HL-60/S4 treated with retinoic acid at 250 ng/mL for 4 days and 3 days (cell line): Measurements from ENCODE around the gene KCNK13.
"Not testable (repeated sequence)": the region's sequence is repeated elsewhere in the genome, so short reads cannot be mapped to it uniquely, and the experiment has no call there.

Experiments used
- in situ Hi-C: fragments of 300-500 bp; cut with MboI; formaldehyde crosslinking; loops from 2 replicates; pipeline ENCODE4 v1.7.0; 2022; ENCODE audit warnings: low sequenced_read_pairs

Gene KCNK13

DNA sequence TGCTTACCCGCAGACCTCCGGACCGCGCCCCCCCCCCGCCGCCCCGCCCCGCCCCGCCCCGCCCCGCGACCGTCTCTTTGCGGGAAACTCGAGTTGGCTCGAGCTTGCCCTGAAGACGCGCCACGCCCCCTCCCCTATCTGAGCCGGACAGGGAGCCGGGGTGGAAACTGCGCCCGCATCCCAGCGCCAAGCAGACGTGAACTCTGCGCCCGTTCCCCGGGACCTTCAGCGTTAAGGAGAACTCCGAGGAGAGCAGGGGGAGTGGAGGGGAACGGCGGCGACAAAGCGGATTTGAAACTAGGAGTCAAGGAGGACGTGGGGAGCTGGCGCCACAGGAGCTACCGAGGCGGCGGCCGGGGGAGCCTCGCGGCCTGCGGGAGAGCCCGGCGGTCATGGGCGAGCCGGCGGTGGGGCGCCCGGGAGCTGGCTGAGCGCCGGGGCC is at the start of gene KCNK13:
TSS of gene KCNK13 (plus strand) at position 310 of the 442 bp plus-strand sequence. CDS start 212 bp downstream, outside the sequence.
- in situ Hi-C loops, result no loop called here

DNA sequence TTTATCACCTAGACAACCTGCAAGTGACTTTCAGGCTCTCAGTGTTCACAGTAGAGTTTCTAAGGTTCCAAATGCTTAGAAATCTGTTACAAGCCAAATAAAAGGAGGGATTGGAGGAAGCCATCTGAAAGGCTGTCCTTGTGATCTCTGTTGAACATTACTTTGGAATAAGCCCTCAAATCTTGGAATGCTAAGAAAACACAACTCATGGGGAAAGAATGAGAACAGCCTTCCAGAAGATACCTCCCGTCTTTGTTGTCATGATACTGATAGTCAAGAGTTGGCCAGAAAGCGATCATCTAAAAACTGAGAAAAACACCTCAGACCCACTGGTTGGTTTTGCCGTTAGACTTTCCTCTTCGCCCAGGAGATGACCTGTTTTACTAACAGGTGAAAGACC is 44.4 kb upstream of the KCNK13 start:
- in situ Hi-C loops, result no loop called here

DNA sequence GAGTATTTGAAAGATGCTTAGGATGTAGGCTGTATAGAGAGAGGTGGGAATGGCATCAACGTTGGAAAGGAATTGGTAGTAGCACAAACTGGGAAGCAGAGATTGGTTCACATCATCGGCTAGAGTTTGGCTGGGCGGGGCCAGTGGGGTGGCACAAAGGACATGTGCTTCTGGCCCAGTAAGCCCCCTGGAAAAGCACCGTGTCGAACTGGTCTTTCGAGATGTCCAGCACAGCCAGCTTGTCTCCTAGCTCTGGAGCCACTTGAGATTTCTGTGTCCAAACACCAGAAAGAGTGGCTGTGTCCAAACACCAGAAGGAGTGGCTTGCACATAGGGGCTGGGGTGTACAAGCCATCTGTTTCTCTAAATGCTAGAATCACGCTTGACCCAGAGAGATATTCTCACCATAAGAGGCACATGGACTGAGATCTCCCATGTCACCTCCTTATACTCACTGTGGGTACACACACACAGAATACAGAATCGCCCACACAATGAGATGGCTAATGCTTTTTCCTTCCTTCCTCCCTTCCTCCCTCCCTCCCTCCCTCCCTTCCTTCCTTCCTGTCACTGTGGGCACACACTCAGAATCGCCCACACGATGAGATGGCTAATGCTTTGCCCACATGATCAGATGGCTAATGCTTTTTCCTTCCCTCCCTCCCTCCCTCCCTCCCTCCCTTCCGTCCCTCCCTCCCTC is 41.8 kb upstream of the KCNK13 start:
- in situ Hi-C loops, result no loop called here

DNA sequence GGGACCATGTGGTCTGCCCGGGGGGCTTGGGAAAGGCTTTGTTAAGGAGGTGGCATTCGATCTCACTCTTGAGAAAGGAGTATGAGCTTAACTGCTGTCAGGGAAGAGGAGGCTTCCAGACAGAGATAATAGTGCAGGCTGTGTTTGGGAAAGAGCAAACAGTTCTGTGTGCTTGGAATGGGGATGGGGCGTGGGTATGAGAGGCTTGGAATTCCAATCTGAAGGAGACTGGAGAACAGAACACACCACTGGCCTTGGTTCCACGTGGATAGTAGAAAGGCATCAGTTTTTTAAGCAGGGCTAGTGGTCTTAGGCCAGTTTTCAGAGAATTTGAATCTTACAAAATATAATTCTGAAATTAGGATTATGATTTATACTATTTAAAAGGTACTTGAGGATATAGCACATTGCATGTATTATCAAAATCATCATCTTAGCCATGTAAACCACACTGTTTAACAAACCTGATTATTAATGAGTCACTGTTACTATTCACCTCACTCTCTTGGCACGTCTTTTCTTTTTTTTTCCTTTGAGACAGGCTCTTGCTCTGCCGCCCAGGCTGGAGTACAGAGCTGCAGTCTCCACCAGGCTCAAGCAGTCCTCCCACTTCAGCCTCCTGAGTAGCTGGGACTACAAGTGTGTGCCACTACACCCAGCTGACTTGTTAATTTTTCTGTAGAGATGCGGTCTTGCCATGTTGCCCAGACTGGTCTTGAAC is 38.5 kb upstream of the KCNK13 start:
- in situ Hi-C loops, result no loop called here

DNA sequence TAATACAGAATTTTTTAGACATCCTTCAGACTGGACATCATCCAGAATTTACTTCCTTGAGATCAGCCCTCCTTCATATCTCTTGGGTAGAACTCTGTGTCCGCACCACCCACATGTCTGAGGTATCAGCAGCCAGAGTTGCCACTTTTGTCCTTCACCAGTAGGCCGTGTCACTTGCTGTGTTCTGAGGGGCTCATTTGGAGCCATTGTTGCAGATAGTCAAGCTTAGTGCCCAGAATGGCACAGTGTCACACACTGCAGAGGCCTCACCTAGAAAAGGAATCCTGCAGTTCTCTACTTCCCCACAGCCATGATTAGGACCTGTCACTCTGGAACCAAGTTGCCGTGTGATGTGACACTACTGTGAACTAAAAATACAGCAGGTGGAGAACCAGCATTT is 36.9 kb upstream of the KCNK13 start:
- in situ Hi-C loops, result no loop called here

DNA sequence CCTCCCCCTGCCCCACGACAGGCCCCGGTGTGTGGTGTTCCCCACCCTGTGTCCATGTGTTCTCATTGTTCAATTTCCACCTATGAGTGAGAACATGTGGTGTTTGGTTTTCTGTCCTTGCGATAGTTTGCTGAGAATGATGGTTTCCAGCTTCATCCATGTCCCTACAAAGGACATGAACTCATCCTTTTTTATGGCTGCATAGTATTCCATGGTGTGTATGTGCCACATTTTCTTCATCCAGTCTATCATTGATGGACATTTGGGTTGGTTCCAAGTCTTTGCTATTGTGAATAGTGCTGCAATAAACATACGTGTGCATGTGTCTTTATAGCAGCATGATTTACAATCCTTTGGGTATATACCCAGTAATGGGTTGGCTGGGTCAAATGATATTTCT is 35.2 kb upstream of the KCNK13 start:
- in situ Hi-C loops, result not testable (repeated sequence)

DNA sequence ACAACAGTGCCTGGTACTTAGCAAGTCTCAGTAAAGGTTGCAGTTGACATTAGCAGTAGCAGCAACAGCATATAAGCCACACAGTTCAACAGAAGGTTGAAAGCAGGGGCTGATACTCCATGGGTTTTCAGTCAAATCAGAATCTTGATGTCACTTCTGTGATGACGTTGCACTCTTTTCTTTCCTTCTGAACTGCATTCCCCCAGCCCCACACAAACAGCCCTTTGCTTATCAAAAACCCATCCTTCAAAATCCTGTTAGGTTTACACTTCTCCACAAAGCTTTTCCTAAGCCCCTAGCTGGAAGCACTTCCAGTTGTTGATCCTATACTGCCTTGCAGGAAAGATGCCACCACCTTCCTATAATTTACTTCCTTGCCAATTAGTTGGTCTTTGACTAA is 34.0 kb upstream of the KCNK13 start:
- in situ Hi-C loops, result no loop called here

DNA sequence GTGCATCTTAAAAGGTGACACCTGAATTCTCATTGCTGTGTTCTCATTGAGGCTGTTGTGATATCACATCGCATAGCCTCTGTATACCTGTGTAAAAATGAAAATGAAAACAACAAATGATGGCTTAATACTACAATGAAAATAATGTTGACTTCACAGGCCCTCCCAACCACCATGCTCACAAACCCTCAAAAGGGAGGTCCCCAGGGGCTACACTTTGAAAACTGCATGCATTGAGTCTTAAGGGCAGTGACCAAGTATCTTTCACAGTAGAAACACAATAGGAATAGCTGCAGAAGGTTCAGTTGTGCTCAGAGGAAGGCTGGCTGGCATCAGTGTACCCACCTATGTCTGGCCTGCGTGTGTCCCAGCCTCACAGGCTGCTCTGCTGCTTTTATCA is 27.6 kb upstream of the KCNK13 start:
- in situ Hi-C loops, result no loop called here

DNA sequence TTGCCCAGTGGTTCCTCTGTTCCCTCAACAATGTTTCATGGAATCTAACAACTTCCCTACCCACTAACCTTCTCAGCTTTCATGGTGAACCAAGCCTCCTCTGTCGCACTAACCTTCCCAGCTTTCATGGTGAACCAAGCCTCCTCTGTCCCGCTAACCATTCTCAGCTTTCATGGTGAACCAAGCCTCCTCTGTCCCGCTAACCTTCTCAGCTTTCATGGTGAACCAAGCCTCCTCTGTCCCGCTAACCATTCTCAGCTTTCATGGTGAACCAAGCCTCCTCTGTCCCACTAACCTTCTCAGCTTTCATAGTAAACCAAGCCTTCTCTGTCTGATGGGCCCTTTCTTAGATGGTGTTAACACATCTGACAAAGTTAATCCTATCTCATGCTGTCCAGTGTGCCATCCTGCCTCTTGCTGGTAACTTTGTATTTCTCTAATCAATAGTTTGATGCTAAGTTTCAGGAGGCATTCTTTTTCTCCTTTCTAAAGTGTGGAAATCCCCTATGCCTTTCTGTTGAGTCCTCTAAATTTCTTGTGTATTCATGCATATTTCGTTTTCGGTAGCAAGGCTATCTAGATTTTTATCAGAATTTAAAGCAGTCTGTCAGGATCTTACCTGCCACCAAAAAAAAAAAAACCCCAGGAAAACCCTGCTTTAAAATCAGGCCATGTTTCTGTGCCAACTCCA is 26.8 kb upstream of the KCNK13 start:
- in situ Hi-C loops, result no loop called here

DNA sequence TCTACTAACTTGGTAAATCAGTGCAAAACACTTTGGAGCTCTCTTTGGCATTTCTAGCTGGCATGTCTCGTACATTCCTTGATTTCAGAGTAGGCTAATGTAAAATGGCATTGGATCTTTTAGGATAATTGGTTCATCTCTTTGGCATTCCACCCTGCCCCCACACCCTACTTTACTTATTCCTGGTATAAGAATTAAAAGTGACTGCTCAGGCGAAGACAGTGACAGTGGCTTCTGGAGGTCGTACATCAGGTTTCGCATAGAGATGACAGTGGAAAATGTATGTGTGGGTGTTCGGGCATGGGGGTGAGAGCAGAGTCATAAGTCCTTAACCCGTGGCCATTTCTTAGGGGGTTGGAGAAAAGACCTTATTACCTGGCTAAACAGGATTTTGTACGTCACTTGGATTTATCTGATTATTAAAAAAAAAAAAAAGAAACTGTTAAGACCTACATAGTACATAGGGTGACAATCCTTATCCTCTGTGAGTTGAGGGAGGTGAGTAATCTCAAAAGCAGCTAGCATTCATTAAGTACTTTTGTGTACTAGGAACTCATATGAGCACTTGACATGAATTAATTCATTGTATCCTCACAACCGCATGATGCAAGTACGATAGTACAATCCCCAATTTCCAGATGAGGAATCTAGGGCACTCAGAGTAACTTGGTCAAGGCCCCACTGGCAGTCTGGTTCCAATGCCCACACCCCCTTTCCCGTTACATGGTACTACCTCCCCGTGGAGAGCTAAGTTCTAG is 22.4 kb upstream of the KCNK13 start:
- in situ Hi-C loops, result no loop called here

DNA sequence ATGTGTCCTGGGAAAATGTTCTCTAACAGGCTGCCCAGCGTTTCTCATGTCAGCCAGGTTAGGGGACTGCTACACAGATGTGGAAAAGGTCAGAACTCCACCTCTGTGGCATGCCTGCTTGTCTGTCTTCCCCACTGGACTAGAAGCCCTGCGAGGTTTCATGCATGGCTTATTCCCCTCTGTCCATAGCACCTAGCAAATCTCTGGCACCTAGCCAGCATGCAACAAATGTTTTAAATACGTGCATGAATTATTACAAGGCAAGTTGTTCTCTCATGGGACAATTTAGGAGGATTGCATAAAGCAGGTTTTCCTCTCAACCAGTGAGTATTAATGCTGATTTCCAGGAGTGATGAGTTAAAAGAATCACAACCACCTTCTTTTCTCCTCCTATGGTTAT is 21.4 kb upstream of the KCNK13 start:
- in situ Hi-C loops, result no loop called here

DNA sequence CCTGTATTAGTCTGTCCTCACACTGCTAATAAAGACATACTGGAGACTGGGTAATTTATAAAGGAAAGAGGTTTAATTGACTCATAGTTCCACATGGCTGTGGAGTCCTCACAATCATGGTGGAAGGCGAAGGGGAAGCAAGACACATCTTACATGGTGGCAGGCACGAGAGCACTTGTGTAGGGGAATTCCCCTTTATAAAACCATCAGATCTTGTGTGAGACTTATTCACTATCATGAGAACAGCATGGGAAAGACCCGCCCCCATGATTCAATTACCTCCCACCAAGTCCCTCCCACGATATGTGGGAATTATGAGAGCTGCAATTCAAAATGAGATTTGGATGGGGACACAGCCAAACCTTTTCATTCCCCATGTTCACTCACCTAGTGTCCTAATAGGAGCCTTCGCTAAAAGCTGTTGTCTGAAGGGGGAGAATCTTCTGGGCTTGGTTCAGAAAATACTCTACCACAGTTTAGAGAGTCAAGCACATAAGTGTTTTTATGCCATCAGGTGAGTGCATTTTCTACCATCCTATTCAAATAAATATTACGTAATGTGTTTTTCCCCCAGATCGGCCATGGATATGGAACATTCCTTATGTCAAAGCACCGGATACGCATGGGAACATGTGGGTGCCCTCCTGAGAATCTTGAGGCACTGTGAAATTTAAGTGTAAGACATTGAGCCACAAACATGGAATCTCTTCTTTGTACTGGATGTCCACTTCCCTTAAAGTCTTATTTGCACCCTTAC is 19.1 kb upstream of the KCNK13 start:
- in situ Hi-C loops, result no loop called here

DNA sequence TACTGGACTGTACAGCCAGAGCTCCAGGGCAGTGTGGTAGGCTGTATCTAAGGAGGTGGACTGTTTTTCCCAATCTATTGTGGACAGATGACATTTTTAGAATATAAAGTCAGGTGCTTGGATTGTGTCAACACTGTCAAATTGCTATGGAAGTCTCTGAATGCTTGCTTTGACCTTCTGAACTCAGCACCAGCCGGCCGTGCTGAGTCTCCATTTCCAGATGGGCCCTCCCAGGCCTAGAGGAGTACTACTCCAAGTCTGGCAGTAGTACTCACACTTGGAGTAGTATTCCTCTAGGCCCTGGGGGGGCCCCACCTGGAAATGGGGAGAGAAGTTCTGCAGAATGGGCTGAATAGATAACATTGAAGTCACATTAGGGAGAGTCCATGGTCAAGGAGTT is 16.2 kb upstream of the KCNK13 start:
- in situ Hi-C loops, result no loop called here

DNA sequence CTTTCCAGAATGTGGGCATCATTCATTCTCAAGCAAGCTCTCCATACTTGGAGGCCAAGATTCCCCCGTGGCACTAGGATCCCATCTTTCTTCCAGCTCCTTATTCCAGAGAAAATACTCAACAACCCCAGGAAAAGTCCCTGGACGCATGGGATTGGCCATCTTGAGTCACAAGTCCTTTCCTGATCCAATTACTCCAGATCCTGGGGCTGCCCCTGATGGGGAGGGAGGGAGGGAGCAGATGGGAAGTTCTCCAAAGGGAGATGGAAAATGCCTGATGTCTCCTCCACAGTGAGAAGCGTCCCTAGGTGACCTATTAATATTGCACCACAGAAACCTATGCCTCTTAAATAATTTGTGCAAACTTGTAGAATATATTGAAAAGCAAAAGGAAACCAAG is 12.4 kb upstream of the KCNK13 start:
- in situ Hi-C loops, result no loop called here

DNA sequence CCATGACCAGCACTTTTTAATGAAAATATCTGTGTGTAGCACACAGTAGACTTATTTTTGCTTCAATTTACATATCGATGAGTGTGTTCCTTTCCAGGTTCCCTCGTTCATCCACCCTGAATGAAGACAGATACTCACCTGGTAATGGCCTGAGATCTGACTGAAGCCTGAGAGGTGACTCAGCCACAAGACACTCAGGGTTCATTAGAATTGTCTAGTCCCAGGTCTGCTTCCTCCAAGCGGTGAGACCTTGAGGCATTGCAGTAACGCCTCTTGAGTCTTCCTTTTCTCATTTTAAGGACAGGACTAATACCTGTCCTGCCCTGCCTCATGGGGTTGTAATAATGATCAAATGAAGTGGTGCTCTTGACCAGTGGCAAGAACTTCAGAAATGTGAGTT is 11.5 kb upstream of the KCNK13 start:
- in situ Hi-C loops, result no loop called here

DNA sequence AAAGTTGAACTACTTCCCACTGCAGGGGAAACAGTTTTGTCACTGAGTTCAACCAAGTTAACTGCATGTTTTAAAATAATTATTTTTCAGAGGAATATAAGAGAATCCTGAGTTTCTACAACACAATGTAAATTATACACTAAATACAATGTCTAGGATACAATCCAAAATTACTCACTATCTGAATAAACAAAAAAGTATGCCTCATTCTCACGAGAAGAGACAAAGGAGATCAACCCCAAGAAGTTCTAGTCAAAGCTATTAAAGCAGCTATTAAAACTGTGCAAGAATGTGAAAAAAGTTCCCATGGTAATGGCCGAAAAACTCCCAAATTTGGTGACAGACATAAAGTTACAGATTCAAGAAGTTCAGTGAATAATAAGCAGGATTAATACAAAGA is 8.8 kb upstream of the KCNK13 start:
- in situ Hi-C loops, result no loop called here

DNA sequence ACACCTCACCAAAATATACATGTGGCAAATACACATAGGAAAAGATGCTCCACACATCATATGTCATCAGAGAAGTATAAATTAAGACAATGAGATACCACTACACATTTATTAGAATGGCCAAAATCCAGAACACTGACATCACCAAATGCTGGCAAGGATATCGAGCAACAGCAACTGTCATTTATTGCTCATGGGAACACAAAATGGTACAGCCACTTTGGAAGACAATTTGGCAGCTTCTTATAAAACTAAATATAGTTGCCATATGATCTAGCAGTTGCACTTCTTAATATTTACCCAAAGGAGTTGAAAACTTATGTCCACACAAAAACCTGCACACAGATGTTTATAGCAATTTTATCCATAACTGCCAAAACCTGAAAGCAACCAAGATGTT is 7.0 kb upstream of the KCNK13 start:
- in situ Hi-C loops, result no loop called here

DNA sequence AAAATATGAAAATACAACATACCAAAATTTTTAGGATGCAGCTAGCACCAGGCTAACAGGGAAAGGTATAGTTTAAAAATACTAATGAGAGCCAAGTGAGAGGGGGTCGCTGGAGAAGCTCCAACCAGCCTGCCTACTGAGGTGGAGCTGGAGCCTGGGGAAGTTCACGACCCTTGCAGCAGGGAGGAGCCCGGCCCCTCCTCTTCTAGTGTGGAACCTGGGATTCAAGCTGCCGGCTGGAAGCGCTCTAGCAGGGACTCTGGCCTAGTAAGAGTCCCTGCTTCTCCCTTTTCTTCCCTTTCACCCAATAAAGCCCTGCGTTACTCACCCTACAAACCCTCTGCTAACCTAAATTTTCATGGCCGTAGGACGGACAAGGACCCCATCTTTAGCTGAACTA is 5.0 kb upstream of the KCNK13 start:
- in situ Hi-C loops, result no loop called here

DNA sequence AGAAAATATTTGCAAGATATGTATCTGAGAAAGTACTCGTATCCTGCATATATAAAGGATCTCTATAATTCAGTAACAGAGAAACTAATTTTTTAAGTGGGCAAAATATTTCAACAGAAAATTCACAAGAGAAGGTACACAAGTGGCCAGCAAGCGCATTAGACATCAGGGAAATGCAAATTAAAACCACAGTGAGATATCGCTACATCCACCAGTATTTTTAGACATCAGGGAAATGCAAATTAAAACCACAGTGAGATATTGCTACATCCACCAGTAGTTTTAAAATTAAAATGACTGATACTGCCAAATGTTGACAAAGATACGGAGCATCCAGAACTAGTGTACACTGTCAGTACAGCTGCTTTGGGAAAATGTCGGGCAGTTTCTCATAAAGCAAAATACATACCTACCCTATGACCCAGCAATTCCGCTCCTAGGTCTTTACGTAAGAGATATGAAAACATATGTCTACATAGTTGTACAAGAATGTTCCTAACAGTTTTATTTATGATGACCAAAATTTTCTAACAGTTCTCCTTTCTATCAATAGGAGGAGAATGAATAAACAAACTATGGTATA is 2.8 kb upstream of the KCNK13 start:
- in situ Hi-C loops, result no loop called here

DNA sequence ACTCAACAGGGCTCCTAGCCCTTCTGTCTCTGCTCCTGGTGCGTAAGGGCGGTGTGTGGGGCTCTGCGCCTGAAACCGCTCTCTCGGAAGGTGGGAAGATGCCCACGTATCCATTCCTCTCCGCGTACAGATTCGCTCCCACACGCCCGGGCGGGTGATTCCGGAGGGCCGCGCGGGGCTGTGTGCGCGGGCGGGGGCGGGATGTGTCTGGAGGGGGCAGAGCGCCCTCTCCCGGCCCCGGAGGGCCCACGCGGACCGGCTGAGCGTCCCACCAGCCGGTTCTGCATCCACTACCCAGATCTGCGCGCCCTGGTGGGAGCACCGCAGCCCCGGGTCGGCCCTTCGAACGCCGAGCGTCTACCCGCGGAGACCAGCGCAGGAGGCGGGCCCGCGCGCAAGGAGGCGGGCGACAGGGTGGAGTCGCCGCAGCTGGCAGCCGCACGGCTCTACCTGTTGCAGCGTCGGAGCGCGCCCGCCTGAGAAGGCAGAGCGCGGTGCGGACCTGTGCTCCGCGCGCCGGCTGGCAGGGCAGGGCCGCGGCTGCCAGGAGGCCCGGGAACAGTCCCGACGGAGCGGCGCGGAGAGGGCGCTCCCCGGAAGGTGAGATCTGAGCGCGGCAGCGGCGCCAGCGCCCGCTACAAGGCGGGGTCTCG is 1.4 kb upstream of the KCNK13 start:
- in situ Hi-C loops, result no loop called here
